ENCODE results near the gene POU5F1.

- TF ChIP-seq, protein P1, sequence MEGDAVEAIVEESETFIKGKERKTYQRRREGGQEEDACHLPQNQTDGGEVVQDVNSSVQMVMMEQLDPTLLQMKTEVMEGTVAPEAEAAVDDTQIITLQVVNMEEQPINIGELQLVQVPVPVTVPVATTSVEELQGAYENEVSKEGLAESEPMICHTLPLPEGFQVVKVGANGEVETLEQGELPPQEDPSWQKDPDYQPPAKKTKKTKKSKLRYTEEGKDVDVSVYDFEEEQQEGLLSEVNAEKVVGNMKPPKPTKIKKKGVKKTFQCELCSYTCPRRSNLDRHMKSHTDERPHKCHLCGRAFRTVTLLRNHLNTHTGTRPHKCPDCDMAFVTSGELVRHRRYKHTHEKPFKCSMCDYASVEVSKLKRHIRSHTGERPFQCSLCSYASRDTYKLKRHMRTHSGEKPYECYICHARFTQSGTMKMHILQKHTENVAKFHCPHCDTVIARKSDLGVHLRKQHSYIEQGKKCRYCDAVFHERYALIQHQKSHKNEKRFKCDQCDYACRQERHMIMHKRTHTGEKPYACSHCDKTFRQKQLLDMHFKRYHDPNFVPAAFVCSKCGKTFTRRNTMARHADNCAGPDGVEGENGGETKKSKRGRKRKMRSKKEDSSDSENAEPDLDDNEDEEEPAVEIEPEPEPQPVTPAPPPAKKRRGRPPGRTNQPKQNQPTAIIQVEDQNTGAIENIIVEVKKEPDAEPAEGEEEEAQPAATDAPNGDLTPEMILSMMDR (IDR thresholded peaks at IDR 0.05) = no peak
- TF ChIP-seq EP300 (IDR thresholded peaks at IDR 0.05) (no peak), POLR2A (IDR thresholded peaks at IDR 0.05) (no peak)
Measured at GRCh38 chr6:31145386-31145785, 25.1 kb downstream of the POU5F1 start.

Data from tibial nerve (tissue), 4 donors.